MV-4-11 (cell line): ENCODE data around the gene EIPR1.
A peak's percentile ranks its signal among the peaks of the same experiment; 100 is the strongest.

ENCODE experiments used
- DNase-seq: peaks from one replicate; lab custom pipeline; 2025; lab: John Stamatoyannopoulos, UW

The EIPR1 gene

DNA sequence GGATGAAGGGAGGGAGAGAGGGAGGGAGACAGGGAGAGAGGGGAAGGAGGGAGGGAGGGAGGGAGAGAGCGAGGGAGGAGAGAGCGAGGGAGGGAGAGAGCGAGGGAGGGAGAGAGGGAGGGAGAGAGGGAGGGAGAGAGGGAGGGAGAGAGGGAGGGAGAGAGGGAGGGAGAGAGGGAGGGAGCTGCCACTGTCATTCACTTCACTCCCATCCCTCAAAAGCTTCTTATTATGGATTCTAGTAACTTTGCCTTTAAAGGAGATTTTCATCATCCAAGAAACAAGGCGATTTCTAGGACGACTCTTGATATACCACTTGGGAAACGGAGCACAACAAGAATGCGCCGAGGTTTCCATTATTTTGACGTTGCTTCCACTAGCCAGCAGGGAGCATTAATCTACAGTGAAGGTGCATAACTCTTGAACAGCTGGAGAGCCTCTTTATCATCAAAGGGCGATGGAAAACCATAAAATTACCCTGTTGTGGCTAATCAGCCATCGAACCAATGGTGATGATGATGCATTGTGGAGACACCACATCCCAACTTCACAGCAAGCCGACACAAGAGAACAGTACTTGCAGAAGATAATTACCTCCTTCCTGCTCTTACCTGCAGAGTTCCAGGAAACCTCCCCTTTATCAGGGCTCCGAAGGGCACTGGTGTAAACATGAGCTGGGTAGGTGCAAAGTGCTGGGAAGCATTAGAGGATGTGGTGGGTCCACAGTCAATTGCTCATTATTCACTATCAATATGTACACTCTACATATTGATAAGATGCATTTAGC is 130.5 kb downstream of the EIPR1 start:
- DNase-seq = no peak

- no peak for DNase-seq
These were observed 131.2 kb downstream of the EIPR1 start for GRCh38 chr2:3246406-3246805.

GRCh38 chr2:3244486-3244885 is 133.1 kb downstream of the EIPR1 start:
- DNase-seq = no peak

DNA sequence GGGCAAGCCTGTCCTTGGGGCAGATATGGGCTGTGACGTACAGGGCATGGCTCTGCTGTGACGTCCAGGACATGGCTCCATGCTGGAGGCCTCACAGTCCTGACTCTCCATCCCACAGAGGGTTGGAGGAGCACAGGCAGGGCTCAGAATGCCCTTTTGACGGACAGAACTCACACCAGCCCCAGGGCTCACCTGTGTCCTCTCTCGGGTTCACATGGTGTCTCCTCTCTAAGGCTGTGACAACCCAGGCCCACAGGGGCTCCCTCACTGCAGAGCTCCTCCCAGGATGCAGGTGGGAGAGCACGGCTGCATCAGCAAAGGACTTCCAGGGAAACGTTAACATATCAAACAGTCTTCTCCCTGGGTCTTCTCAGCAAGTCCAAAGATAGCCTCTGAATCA is 133.8 kb downstream of the EIPR1 start:
- DNase-seq = no peak

DNA sequence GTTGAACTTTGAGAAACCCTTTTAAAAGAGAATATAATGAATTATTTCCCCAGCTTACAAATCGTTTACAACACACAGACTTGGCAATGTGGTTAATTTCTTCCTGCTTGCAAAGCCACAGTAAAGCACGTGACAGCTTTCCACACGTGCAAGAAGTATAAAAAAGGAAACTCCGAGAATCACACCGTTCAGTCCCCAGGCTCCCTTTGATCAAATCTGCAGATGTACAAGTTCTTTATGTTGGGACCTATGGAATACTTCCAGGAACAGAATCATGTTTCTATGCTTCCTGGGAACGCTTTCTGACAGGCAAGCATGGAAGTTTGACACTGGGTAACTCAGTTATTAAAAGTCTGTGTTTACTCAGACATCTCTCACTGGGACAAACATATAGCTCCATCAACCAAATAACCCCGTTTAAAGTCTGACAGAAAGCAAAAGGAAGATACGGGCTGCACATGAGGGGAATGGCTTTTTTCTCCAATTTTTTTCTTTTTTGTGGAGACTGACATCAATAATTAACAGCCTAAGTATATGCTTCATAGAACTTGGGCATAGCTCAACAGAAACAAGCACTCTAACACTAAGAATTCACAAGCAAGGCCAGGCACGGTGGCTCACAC is 134.8 kb downstream of the EIPR1 start:
- peak; percentile 84 for DNase-seq

DNA sequence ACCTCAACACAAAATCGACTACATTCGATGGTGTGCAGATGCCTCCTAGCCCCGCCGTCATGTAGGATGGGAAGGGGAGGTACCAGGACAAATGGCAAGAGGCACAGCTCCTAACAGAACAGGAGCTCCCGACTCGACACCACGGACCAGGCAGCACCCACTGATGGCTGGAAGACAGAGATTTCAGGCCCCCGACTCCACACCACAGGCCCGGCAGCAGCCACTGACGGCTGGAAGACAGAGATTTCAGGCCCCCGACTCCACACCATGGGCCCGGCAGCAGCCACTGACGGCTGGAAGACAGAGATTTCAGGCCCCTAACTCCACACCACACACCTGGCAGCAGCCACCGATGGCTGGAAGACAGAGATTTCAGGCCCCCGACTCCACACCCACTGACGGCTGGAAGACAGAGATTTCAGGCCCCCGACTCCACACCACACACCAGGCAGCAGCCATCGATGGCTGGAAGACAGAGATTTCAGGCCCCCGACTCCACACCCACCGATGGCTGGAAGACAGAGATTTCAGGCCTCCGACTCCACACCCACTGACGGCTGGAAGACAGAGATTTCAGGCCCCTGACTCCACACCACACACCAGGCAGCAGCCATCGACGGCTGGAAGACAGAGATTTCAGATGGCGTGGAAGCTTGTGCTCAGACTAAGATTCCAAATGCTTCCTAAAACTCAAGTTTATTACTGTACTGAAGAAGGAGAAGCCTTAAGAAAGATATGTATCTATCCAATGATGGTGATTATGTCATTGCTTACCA is 135.5 kb downstream of the EIPR1 start:
- DNase-seq = no peak

GRCh38 chr2:3238951-3239841 is 138.4 kb downstream of the EIPR1 start:
- DNase-seq = no peak

DNA sequence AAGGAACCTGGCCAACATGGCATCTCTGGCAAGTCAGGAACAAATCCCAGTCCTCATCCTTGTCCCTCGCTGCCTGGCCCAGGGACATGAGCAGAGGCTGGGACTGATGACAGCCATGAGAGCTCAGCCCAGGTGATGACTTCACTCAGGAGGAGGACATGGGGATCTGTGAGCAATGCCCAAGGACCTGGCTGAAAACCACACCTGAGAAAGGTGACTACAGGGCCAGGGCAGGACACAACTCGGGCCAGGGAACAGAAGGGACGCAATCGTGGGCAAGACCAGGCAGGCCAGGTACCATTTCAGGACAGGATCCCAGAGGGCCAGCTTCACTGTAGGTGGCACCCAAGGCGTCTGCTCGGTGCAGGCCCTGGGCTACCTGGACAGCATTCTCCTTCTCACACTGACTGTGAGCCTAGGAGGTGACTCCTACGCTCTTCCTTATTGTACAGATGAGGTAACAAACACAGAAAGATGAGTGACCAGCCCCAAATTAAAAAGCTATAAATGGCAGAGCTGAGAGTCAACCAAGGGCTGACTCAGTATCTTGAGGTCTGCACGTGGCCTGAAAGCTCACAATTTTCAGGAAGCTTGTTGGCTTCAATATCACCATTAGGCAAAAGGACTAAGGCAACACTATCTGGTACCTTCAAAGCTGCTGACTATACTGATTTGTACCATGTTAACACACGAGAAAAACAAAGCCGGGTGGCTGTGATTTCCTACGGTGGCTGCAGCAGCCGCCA is 141.1 kb downstream of the EIPR1 start:
- peak; percentile 29 for DNase-seq

DNA sequence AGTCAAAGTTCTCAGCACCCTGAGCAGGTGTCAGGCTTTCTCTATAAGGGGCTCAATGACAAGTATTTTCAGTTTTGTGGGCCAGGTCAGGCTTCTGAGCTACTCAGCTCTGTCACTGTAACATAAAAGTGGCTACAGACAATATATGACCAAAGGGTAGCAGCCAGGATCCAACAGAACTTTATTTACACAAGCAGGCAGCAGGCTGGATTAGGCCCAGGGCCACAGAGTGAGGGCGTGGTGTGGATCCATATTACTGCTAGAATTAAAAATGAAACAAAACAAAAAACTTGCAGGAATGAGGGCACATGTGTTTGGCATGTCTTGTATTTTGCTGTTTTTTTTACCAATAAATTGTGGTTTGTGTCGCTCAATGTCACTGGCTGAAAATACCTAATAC is 143.7 kb downstream of the EIPR1 start:
- no peak for DNase-seq

- DNase-seq = no peak
These were observed 148.4 kb downstream of the EIPR1 start for GRCh38 chr2:3229221-3229620.

DNA sequence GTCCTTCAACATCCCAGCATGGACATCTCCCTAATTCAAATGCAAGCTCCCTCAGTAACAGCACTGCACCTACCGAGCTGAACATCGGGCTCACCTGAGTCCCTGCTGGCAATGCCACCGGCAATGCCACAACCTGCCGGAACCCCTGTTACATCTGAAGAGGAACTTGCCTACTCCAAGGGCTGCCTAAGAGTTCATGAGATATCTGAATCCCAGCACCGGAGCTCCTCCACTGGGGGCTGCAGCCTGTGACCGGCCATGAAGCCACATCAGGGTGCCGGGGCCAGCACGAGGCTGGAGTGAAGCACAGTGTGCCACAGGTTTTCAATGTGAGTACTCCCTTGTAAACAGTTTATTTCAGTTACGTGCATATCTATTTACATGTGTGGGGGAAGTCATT is 152.9 kb downstream of the EIPR1 start:
- no peak for DNase-seq

- peak; percentile 19 for DNase-seq
These were observed 154.3 kb downstream of the EIPR1 start for GRCh38 chr2:3223080-3223923.

DNA sequence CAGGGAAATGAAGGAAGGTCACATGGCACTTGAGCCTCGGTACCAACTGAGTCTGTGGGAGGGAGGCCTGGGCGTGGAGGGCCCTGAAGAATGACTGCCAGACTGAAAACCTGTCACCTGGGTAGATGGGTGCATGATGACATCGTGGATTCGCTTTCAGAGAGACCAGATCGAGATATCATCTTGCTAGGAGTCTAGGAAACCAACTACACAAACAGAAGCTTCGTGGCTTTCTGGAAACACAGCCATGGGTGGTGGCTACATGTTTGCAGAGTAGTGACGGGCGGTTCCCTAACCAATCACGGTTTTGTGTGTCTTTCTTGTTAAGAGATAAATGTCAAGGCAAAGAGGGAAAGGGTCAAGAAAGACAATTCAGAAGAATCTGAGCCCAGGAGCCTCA is 155.0 kb downstream of the EIPR1 start:
- no peak for DNase-seq

DNA sequence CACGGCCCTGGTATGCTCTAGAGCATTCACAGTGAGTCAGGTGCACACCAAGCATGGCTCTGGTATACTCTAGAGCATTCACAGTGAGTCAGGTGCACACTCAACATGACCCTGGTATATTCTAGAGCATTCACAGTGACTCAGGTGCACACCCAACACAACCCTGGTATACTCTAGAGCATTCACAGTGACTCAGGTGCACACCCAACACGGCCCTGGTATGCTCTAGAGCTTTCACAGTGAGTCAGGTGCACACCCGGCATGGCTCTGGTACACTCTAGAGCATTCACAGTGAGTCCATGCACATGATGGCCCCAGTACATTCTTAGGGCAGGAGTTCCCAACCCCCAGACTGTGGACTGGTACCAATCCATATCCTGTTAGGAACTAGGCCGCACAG is 158.1 kb downstream of the EIPR1 start:
- no peak for DNase-seq

- no peak for DNase-seq
These were observed 160.0 kb downstream of the EIPR1 start for GRCh38 chr2:3217646-3218045.

DNA sequence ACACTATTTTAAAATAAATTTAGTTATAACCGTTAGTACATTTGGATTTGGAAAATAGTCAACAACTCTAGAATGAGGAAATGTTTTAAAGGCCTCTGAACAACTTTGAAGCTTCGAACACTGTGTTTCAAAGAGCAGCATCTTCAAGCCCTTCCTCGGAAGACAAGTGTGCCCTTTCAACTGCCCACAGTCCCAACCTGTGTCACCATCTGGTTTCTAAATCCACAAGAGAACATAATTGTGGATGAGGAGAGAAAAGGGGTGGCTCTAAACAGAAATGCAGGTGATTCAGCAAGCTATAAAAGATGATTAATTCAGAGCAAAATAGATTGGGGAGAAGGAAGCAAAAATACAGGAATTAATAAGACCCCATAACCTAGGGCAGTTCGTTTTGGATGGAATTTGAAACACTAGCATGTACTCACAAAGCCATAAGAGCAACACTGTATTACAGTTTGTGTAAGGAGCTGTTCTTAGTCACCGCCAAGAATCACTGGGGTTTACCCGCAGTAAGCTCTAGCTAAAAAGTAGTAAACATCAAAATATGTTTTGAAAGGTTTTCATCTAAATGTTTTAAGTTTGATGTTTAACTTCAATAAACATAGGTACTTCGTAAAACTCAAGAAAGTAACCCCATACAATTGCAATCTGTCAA is 160.7 kb downstream of the EIPR1 start:
- no peak for DNase-seq

- DNase-seq = no peak
These were observed 162.7 kb downstream of the EIPR1 start for GRCh38 chr2:3214806-3215404.

DNA sequence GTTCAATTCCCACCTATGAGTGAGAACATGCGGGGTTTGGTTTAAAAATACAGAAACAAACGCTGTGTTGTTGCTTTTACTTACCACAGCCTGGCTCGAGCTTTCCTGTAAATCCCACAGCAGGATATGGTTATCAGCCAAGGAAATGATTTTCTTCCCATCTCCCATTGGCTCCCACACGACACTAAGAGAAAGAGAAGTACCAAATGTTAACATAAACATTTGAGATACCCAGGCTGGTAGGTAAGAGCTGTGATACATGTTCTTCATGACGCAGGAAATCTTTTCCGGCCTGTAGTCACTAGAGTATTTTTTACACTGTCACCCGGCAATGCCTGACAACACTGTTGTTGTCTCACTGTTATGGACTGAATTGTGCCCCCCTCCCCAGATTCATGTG is 163.6 kb downstream of the EIPR1 start:
- no peak for DNase-seq

- no peak for DNase-seq
These were observed 164.6 kb downstream of the EIPR1 start for GRCh38 chr2:3212984-3213383.

DNA sequence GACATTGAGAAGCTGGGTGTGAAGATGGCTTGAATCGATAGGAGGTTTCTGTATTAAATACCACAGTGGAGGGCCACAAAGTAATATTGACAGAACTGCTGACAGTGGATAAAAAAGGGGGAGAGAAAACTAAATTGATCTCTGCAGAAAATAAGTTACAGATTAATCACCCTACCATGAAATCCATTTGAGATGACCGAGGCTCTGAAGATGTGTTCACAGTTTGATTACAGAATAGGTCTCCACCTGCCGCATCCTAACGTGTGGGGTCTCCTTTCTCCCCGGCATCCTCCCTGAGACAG is 165.6 kb downstream of the EIPR1 start:
- no peak for DNase-seq
